SK-MEL-5 (cell line): ENCODE data around the gene ZHX3. TPM values are rescaled to one million over a fixed set of nuclear protein-coding genes. Genes with fewer than 3 reads are reported as not detected.
A peak's percentile ranks its signal among the peaks of the same experiment; 100 is the strongest.

Experiments
- DNase-seq: peaks from one replicate; pipeline ENCODE4 v3.0.0-alpha.2; 2016; ENCODE audit warnings: low read depth, low spot score
- in situ Hi-C: cut with HindIII; loops from 2 replicates; pipeline ENCODE4 v1.10.0; 2016; ENCODE audit warnings: low sequenced_read_pairs, high pct_unique_total_duplicates, low pct_unique_long_range_greater_than_20kb
- total RNA-seq: library from RNA; depleted of rRNA; stranded (reverse); fragments of >200 nt; shearing (Covaris generic); gene quantifications from 2 replicates; pipeline ENCODE4 v1.2.3, GENCODE V29; 2014

ZHX3 gene
- total RNA-seq, 1 experiment from 2014 or later = 7.3 TPM

DNA sequence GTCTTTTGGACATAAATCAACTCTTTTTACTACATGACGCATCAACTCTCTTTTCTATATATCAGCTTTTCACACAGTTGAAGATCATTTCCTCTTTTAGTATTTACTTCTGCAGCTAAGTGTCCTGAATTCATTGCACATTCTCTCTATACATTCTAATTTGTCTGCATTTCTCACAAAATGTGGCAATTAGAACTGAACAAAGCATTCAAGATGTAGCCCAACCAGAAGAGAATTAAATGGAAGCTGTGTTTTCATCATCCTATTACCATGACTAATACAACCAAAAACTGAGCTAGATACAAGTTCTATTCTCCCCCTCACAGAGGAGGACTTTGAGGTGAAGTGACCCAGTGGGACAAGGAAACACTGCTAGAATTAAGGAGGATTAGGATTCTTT is 93.2 kb downstream of the ZHX3 start:
- DNase-seq = no peak
- in situ Hi-C loops = no loop called here

DNA sequence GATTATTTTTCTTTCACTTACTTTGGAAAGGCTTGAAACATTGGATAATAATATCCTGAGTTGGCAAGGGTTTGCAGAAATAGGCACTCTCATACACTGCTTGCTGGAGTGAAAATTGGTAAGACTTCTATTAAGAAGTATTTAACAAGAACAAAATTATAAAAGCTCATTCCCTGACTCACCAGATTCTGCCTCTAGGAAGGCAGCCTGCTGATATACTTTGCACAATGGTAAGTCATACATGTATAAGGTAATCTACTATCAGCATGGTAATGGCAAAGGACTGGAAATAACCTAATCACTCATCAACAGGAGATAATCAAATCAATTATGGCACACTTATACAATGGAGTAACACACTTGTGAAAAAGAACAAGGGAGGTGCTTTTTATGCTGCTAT is 94.4 kb downstream of the ZHX3 start:
- no peak for DNase-seq
- in situ Hi-C loops = no loop called here

GRCh38 chr20:41222703-41223102 is 94.8 kb downstream of the ZHX3 start:
- in situ Hi-C loops = no loop called here
- DNase-seq = no peak

- no peak for DNase-seq
- in situ Hi-C loops = no loop called here
Measured at GRCh38 chr20:41222296-41222695, 95.2 kb downstream of the ZHX3 start.

GRCh38 chr20:41221614-41222218 is 95.8 kb downstream of the ZHX3 start:
- in situ Hi-C loops = no loop called here
- DNase-seq = no peak

GRCh38 chr20:41219824-41220223 is 97.7 kb downstream of the ZHX3 start:
- in situ Hi-C loops = no loop called here

DNA sequence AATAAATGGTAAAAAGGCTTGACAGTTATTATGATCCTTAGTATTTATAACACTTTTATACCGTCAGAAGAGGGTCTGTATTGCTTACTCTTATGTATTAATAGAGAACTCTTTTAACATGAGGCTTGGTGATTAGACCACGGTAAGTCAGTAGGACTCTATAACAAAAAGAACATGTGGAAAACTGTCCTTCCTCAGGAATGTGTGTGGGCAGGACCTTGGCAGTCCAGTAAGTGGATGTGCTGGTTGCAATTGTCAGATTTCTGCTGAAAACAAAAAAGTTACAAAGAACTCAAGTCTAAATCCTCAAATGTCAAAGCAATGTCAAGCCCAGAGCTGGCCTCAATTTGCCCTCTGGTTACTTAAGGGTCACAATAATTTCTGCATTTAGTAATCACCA is 99.1 kb downstream of the ZHX3 start:
- in situ Hi-C loops = no loop called here
- DNase-seq = no peak

More at GRCh38 chr20:41219824-41220223, 97.7 kb downstream of the ZHX3 start:
- DNase-seq = no peak

- in situ Hi-C loops = no loop called here
- DNase-seq = no peak
Measured at GRCh38 chr20:41217422-41217821, 100.1 kb downstream of the ZHX3 start.

- in situ Hi-C loops = no loop called here
Measured at GRCh38 chr20:41214666-41215065, 102.9 kb downstream of the ZHX3 start.

DNA sequence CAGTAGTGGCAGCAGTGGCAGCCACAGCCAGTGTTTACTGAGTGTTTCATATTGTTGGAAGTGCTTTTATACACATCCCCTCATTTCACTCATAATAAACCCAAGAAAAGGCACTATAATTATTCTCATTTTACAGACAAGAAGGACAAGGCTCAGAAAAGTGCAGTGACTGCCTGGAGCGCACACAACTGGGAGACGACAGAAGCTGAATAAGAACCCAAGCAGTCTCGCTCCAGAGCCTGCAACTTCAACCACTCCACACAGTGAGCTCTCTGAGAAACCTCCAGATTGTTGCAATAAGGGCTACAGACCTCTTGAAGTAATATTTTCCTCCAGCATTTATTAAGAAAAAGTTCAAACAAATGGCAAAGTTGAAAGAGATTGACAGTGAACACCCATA is 103.3 kb downstream of the ZHX3 start:
- in situ Hi-C loops = no loop called here
- DNase-seq = no peak

More at GRCh38 chr20:41214666-41215065, 102.9 kb downstream of the ZHX3 start:
- DNase-seq = no peak

DNA sequence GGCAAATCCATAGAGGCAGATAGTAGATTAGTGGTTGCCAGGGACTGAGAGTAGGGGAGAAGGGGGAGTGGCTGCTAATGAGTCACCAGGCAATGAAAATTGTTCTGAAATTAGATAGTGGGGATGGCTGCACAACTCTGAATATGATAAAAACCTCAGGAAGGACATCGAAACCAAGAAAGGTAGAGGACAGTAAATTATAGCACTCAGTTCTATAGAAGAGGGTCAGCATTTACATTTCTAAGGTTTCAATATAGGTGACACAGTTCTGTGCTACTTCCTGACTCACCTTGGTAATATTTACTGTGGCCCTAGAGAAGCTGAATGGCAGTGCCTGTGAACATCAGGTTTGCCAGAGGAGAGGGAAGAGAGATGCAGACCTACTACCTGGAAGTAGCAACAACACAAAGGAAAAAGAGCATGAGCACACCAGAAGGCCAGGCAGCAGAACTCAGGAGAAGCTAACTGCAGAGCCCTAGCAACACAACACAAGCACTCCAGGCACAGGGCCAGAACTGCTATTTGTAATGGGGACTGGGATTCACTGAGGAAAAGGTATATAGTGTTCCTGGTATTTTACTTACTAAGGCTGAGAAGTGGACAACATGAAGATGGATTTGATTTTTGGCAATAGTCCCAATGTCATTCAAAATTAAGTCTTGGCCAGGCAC is 104.2 kb downstream of the ZHX3 start:
- DNase-seq = no peak
- in situ Hi-C loops = no loop called here

- in situ Hi-C loops = no loop called here
Measured at GRCh38 chr20:41205313-41205712, 112.2 kb downstream of the ZHX3 start.

GRCh38 chr20:41204304-41205265 is 112.9 kb downstream of the ZHX3 start:
- in situ Hi-C loops = no loop called here
- DNase-seq = peak; percentile 60

More at GRCh38 chr20:41205313-41205712, 112.2 kb downstream of the ZHX3 start:
- peak; percentile 59 for DNase-seq

GRCh38 chr20:41203660-41204059 is 113.9 kb downstream of the ZHX3 start:
- in situ Hi-C loops = no loop called here

DNA sequence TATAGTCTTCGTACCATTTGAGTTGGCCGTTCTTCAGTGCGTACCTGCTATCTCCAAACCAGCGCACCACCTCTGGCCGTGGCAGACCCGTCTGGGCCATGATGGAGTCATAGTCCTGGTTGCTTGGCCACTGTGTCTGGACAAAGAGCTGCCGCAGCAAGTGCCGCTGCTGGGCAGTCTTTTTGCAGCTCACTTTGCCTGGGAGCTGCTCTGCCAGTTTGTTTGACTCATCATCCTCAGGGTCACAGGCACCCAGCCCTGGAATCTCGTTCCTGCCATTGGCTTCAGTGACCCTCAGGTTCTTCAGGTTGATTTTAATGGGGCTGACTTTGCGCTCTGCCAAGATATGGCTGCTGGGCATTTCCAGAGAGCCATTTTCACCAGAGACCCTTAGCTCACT is 115.1 kb downstream of the ZHX3 start:
- DNase-seq = no peak
- in situ Hi-C loops = no loop called here

More at GRCh38 chr20:41203660-41204059, 113.9 kb downstream of the ZHX3 start:
- no peak for DNase-seq

- no peak for DNase-seq
- in situ Hi-C loops = no loop called here
Measured at GRCh38 chr20:41201760-41202159, 115.8 kb downstream of the ZHX3 start.

DNA sequence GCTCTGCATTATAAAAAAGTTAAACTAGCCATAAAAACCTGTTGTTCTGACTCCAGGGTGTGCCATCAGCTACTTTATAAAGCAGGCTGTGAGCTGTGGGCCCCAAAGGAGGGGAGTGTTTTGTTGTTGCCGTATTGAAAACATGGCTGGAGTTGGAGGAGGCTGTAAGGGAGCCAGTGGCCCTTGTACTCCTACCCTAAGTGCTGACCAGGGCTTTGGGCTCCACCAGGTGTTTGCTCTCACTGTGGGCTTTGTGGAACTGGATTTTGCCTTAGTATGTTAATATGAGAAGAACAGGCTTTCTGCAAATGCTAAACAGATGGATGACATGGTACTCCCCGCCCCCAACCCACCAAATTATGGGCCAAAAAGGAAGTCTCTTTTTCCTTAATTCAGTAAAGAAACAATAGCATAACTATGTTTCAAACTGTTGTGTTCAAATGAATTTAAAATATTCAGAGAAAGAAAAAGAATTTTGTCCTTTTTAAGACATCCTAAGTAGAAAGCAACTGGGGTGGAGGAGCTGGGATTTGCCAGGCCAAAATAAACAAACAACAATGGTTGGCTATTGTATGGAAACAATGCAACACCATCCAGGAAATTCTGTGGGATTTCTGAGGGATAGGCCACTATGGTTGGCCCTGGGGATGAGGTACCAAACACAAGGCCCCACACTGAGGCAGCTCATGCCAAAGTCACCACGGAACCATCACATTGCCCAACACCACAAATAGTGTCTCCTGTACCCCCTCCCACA is 116.9 kb downstream of the ZHX3 start:
- DNase-seq = no peak
- in situ Hi-C loops = no loop called here

DNA sequence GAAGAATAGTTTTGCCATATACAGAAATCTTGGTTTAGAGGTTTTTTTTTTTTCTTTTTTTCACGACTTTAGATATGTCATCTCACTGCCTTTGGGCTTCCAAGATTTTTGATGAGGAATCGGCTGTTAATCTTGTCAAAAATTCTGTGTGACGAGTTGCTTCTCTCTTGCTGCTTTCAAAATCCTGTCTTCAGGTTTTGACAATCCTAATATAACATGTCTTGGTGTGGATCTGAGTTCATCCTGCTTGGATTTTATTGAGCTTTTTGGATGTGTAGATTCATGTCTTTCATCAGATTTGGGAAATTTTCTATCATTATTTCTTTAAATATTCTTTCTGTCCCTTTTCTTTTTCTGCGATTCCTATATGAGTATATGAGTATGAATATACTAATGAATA is 119.1 kb downstream of the ZHX3 start:
- DNase-seq = no peak
- in situ Hi-C loops = no loop called here
